ENCODE measurements around the gene SLC6A9. TPM values are rescaled to one million over a fixed set of nuclear protein-coding genes. Genes with fewer than 3 reads are reported as not detected.

Gene SLC6A9
- total RNA-seq, 1 experiment from 2014 or later, result 30.1 TPM

DNA sequence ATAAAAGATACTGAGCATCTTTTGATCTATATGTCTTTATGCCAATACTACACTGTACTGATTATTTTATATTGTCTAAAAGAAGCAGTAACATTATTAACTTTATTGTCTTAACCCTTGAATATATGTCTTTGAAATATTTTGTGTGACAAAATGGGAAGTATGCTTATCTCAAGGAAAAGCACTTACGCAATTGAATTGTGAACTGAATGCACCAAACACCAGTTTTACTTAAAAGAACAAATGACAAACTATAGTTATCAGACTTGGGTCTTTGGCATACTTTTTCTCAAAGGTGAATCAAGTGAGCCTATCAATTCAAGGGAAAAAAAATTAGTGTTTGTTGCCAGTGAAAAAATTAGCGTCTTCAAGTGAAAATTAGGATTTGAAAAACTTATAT lies 9.2 kb upstream of the SLC6A9 start:
- Histone ChIP-seq H3K23me2 (ENCODE audit: insufficient read length, low read depth, low read length, poor library complexity, severe bottlenecking) (no peaks in the 10 kb centered on the region), H2BK5ac (ENCODE audit: insufficient read length, low read length) (no peak overlapping the region), H2BK12ac (ENCODE audit: insufficient read length, low read depth, low read length) (no peak overlapping the region), H3K56ac (ENCODE audit: insufficient read length, low read depth, low read length) (no peak overlapping the region), H3K14ac (ENCODE audit: insufficient read depth, low read length) (no peak overlapping the region), H3T11ph (ENCODE audit: low read length) (no peak overlapping the region), H2BK20ac (ENCODE audit: low read depth, low read length, poor library complexity, severe bottlenecking) (no peak overlapping the region), H2BK120ac (ENCODE audit: low read depth, low read length, poor library complexity, severe bottlenecking) (no peak overlapping the region), H2BK15ac (ENCODE audit: low read depth, low read length) (no peak overlapping the region), H4K91ac (ENCODE audit: insufficient read length, low read depth, low read length) (no peak overlapping the region), H4K8ac (replicated peaks; ENCODE audit: insufficient read length, low read depth, low read length) (no peak overlapping the region), H3K27ac (ENCODE audit: insufficient read length, low read depth, low read length) (no peak overlapping the region), H3K4ac (ENCODE audit: low read depth, low read length) (no peak overlapping the region), H3K27me3 (ENCODE audit: insufficient read depth, low read length) (no peaks in the 10 kb centered on the region), H3K9ac (ENCODE audit: extremely low read depth, insufficient read length, low read length) (no peak overlapping the region), H3K23ac (ENCODE audit: insufficient read length, low read depth, low read length) (no peak overlapping the region), H3K18ac (ENCODE audit: insufficient read length, low read depth, low read length) (no peak overlapping the region), H4K20me1 (ENCODE audit: control insufficient read depth, insufficient read depth, insufficient read length) (no peaks in the 10 kb centered on the region), H2AFZ (ENCODE audit: low read length) (no peak overlapping the region), H3K4me2 (ENCODE audit: insufficient read depth, insufficient read length, low read length) (no peak overlapping the region), H3K4me1 (ENCODE audit: insufficient read depth, low read length) (no peaks in the 10 kb centered on the region), H3K9me3 (ENCODE audit: control insufficient read depth, low read depth, low read length) (no peaks in the 10 kb centered on the region), H3K79me2 (ENCODE audit: insufficient read depth, low read length) (no peaks in the 10 kb centered on the region), H4K5ac (ENCODE audit: insufficient read length, low read depth, low read length) (no peak overlapping the region), H2AK5ac (ENCODE audit: insufficient read length, low read length) (no peak overlapping the region), H3K79me1 (ENCODE audit: insufficient read depth, low read depth, low read length, poor library complexity, severe bottlenecking) (no peaks in the 10 kb centered on the region)
- Mint-ChIP-seq H3K4me1 (peaks cover 14 to 18% of the 10 kb centered on the region in 2 experiments), H3K4me3 (no peak overlapping the region), H3K9me3 (no peaks in the 10 kb centered on the region), H3K27ac (no peak overlapping the region), H3K27me3 (ENCODE audit: low read depth) (peaks cover 23% of the 10 kb centered on the region), H3K36me3 (ENCODE audit: insufficient read depth in 1 of 3, low read depth in 3 of 3) (no peaks in the 10 kb centered on the region; a peak in 1 of 7 replicates)
- WGBS (ENCODE audit: extremely low coverage, insufficient read length, low lambda C conversion rate), result no CpG with 5 or more reads among the region's 2 CpGs
- no peak for DNase-seq
- TF ChIP-seq, protein P1, sequence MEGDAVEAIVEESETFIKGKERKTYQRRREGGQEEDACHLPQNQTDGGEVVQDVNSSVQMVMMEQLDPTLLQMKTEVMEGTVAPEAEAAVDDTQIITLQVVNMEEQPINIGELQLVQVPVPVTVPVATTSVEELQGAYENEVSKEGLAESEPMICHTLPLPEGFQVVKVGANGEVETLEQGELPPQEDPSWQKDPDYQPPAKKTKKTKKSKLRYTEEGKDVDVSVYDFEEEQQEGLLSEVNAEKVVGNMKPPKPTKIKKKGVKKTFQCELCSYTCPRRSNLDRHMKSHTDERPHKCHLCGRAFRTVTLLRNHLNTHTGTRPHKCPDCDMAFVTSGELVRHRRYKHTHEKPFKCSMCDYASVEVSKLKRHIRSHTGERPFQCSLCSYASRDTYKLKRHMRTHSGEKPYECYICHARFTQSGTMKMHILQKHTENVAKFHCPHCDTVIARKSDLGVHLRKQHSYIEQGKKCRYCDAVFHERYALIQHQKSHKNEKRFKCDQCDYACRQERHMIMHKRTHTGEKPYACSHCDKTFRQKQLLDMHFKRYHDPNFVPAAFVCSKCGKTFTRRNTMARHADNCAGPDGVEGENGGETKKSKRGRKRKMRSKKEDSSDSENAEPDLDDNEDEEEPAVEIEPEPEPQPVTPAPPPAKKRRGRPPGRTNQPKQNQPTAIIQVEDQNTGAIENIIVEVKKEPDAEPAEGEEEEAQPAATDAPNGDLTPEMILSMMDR (conservative IDR thresholded peaks at IDR 0.05), result no peak

Measured in H9 (cell line).